ENCODE measurements around the gene GMPS.
"Not testable (repeated sequence)": the region's sequence is repeated elsewhere in the genome, so short reads cannot be mapped to it uniquely, and the experiment has no call there.

Gene GMPS

DNA sequence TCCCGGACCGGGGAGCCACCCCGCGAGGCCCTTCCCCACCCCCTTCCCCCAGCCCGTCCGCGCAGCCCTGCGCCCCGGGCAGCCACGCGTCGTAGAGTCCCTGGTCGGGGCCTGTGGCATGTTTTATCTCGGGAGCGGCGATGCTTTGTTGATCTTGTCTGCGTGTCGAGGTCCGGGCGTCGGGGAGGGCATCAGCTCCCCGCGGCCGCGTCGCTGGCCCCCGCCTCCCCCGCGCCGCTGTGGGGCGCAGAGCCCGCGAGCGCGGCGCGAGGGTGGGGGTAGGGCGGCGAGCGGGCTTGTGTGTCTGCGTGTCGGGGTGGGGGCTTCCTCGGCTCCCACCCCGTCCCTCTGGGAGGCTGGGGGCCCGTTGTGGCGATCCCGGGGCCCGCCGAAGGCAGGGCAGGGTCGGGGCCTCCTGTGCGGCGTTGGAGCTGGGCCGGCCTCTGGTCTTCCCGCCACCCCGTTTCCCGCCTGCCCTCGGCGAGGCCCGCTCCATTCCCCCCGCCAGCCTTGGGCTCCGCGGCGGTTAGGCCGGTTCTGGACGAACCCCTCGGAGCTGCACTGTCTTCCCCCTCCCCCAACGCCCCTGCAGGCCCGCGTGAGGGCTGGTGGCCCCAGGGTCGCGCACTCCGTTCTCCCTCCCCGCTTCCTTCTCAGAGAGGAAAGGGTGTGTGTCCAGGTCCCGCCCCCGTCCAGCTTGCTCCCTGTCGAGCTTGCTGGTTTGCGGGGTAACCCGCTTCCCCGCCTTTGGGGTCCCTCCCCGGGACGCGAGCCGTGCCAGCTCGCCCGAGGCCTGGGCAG lies 695 bp downstream of the GMPS start:
- no peak for DNase-seq (ENCODE audit: extremely low spot score, insufficient read length, low read depth)
- FAIRE-seq: peak; percentile 12

DNA sequence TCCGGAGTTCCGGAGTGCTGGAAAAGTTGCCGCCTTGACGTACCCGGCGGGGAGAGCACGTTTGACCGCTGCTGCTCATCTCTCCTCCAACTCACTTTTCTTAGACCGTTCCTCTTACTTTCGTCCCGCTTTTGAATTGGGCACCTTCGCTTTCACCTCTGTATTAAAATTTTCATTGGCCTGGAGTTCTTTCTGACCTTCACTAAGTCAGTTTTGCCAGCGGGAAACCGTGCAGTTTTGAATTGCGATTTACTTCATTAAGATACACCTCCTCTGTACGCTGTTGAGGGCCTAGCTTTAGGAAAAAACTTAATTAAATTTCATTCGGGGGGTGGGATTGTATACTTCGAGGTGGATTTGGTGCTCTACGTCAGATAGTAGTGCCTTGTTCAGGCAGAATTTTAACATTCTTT lies 1.3 kb downstream of the GMPS start:
- DNase-seq (ENCODE audit: extremely low spot score, insufficient read length, low read depth): no peak
- FAIRE-seq: no peak

DNA sequence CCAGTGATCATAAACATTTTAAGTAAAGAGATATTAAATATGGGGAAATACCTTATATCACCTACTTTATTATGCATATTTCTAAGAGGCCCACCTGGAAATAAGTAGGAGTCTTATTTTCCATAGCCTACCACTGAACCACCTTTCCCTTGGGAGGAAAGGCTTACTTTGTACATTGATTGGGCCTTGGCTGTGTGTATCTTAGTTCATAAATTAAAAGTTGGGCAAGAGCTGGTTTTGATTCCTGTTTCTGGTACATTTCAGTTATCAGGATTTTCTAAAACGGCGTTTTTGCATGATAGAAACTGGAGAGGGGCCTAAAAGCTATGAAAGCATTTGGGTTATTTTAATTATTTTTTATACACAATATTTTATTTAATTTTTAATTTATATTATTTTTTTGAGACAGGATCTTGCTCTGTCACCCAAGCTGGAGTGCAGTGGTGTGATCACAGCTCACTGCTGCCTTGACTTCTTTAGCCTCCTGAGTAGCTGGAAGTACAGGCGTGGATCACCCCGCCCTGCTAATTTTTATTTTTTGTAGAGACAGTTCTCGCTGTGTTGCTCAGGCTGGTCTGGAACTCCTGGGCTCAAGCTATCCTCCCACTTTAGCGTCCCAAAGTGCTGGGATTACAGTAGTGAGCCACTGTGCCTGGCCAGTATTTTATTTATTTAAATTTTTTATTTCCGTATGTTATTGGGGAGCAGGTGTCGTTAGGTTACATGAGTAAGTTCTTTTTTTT lies 2.6 kb downstream of the GMPS start:
- no peak for DNase-seq (ENCODE audit: extremely low spot score, insufficient read length, low read depth)
- FAIRE-seq: no peak

DNA sequence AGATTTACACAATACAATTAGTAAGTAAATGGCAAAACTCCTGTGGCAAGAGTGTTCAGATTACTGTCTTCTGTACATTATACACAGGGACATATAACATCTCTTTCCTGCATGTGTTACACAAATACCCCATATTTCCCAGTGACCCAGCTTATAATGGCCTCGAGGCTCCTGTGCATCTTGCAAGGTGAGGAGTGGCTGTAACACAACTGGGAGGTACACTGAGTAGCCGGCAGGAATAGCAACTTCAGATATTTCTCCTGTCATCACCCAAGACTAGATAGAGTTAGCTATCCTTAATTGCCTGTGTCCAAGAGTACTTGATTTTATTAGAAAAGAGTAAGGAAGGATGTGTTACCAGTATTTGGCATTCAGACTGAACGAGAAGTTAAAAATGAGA lies 5.6 kb downstream of the GMPS start:
- DNase-seq (ENCODE audit: extremely low spot score, insufficient read length, low read depth) (no peak), FAIRE-seq (no peak)

DNA sequence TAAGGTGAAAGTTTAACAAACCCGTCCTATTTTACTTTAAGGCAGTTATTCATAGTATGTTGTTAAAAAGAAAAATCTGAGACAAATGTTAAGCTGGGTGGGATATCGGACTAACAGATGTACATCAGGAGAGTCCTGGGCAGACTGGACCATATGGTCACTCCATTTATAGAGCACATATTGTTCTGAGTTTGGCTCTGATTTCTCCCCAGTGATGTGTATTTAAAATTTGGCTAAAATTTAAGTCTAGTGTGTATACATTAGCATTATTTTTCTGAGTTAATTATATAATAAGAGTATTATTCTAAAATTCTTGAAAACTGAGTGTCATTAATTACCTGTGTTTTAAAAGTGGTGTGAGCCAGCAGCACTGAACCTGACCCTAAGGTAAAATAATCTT lies 6.1 kb downstream of the GMPS start:
- no peak for DNase-seq (ENCODE audit: extremely low spot score, insufficient read length, low read depth)
- FAIRE-seq: no peak

DNA sequence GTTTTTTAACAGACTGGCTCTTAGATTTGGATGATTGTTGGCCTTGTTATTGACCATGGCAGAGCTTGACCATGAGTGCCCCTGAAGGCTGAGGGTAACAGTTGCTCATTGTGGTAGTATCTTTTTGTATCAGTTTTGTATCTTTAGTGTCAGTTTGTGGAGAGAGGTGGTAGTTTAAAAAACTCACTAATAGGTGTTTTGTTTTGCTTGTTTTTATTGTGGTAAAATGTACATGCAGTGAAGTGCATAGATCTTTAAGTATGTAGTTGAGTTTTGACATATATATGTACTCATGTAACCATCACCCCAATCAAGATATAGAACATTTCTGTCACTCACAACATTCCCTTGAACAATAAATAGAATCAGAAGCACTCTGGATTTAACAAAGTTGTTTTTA lies 9.8 kb downstream of the GMPS start:
- FAIRE-seq (peak; percentile 26), DNase-seq (ENCODE audit: extremely low spot score, insufficient read length, low read depth) (no peak)

DNA sequence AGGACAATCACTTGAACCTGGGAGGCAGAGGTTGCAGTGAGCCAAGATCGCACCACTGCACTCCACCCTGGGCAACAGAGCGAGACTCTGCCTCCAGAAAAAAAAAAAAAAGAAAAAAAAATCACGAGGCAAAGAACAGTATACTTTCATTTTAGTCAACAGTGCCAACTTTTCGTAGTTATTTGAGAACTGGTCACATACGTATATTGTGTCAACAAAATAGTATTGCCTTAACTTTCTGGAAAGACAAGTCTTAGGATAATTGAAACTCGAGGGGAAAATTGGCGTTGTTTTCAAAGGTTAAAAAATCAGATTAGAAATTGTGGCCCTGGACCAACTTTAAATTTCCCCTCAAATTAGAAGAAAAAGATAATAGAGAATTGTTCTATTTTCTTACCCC lies 13.8 kb downstream of the GMPS start:
- FAIRE-seq (no peak), DNase-seq (ENCODE audit: extremely low spot score, insufficient read length, low read depth) (no peak)

DNA sequence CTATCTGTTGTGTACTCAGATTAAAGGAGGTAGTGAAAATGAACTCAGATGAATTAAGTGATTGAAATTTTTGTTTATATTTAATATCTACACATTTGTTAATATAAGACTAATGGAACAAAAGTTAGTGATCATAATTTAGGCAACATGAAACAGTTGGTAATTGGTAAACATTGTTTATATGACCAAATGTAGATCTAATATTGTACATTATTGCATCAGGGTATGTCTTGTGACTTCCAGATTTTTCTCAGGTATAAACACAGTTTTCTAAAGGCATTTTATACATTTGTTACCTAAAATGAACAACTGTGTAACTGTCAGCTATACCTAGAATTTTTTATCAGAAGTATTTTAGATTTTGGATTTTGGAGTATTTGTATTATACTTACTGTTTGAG lies 14.8 kb downstream of the GMPS start:
- no peak for DNase-seq (ENCODE audit: extremely low spot score, insufficient read length, low read depth)
- FAIRE-seq: no peak

DNA sequence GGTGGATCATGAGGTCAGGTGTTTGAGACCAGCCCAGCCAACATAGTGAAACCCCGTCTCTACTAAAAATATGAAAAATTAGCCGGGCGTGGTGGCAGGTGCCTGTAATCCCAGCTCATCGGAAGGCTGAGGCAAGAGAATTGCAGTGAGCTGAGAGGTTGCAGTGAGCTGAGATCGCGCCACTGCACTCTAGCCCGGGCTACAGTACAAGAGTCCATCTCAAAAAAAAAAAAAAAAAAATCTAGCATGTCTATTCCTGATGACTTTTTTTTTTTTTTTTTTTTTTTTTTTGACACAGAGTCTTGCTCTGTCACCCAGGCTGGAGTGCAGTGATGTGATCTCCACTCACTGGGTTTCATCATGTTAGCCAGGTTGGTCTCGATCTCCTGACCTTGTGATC lies 15.9 kb downstream of the GMPS start:
- not testable (repeated sequence) for FAIRE-seq; DNase-seq (ENCODE audit: extremely low spot score, insufficient read length, low read depth)

DNA sequence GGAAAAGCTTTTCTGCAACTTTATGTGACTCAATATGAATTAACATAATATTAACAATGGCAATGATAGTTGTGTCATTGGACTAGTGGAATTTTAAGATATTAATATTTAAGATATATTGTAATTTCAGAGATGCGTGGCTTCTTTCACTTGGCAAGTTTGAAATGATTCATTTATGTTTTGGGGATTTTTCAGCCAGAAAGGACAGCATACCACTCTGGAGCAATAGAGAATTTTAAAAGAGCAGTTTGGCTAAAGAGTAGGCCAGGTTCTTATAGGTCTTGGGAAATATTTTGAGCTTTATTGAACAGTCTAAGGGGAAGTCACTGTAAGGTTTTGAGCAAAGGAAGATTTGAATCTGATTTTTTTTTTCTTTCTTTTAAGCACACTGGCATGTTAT lies 16.5 kb downstream of the GMPS start:
- FAIRE-seq: no peak

DNA sequence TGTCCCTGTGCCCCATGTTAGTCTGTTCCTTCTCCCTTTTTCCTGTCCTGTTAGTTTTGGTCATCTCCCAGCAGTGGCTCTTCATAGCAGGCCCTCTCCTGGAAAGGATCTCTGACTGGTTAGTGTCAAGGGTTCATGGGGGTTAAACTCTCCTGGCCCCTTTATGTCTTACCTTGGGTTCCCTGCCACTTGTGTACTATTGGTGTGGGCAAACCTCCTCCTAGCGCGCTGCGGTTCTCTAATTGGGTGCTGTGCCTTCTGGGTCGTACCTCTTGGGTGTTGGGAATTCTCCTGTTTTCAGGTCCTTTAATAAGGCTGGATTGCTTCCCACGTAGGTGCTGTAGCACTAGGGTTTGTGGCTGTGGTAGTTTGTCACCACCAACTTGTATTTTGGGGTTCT lies 18.8 kb downstream of the GMPS start:
- no peak for DNase-seq (ENCODE audit: extremely low spot score, insufficient read length, low read depth)
- no peak for FAIRE-seq

More for the DNA sequence above, 16.5 kb downstream of the GMPS start:
- no peak for DNase-seq (ENCODE audit: extremely low spot score, insufficient read length, low read depth)

DNA sequence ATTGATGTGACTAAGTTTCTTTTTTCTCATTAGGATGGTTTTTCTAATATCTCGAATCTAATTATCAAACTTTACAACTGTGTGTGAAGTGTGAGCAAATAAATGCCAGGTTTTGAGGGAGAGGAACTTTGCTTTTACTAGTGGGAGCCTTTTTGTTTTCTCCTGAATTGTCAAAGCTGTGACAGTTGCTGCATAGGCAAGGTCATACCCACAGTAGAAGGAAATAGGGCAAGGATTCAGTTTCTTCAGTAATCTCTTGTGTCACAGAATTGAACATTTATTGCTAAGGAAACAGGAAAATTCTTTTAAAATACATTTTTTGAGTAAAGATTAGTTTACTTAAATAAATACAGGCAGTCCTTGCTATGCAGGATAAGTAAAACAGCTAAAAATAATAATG lies 19.5 kb downstream of the GMPS start:
- FAIRE-seq (no peak), DNase-seq (ENCODE audit: extremely low spot score, insufficient read length, low read depth) (no peak)

DNA sequence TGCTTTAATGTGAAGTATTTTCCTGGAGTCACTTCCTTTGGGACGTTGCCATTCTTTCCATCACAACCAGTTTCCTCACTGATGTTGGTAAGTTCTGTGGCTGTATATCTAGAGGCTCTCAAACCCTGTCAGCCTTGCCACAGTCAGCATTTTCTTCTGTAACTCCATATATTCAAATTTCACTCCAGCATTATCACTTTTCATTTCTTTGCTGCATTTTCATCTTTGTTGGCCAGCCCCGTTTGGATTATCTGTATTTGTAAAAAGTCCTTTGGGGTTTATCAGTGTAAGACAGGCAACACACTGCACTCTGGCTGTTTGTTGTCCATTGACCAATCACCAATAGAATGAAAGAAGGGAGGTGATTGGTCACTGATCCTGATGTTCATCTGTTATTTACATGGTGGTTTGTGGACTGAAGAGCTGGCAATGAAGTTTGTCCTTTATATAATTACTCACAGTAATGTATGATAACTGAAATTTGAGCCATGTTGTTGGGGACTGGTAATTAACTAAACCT lies 20.3 kb downstream of the GMPS start:
- DNase-seq (ENCODE audit: extremely low spot score, insufficient read length, low read depth): no peak
- peak; percentile 58 for FAIRE-seq

DNA sequence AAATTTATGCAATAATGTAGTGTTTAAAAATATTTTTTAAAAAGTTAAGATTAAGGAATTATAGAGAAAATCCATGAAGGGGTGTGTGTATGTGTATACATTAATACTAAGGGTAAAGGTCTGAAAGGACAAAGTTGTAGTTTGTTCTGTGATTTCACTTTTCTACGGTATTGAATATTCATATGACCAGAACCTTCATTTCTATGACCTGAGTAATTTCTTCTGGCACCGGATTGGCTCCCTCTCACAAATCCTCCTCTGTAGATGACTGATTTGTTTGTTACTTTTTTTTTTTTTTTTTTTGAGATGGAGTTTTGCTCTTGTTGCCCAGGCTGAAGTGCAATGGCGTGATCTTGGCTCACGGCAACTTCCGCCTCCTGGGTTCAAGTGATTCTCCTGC lies 20.9 kb downstream of the GMPS start:
- DNase-seq (ENCODE audit: extremely low spot score, insufficient read length, low read depth) (no peak), FAIRE-seq (no peak)

DNA sequence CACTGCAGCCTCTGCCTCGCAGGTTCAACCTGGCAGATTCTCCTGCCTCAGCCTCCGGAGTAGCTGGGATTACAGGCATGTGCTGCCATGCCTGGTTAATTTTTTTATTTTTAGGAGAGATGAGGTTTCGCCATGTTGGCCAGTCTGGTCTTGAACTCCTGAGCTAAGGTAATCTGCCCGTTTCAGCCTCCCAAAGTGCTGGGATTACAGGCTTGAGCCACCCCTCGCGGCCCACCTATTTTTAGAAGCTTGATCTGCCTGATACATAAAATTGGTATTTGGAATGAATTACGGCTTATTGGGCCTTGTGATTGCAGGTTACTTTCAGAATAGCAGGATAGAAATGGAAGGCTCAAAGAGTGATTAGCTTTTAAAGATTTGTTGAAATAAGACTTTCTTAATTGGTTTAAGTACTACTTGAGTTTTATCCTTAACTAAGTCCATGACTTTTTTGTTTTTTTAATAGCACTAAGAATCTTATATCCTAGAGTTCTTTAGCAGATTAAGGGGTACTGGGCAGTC lies 25.0 kb downstream of the GMPS start:
- FAIRE-seq (no peak), DNase-seq (ENCODE audit: extremely low spot score, insufficient read length, low read depth) (no peak)

DNA sequence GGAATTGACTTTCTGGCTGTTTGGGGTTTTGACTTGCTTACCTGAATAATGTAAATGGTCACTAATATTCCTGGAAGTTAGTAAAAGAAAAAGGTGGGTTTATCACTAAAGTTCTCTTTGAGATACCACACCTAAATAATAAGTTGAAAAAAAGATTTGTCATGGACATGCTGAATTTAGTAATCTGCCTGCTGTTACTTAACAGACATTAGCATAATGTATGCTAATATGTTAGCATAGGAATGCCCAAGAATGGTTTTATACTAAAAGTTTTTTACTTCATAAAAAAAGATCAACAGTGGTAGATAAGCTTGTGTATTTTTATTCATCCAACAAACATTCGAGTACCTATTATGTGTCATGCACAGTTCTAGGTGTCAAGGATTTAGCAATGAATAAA lies 36.5 kb downstream of the GMPS start:
- FAIRE-seq: no peak

DNA sequence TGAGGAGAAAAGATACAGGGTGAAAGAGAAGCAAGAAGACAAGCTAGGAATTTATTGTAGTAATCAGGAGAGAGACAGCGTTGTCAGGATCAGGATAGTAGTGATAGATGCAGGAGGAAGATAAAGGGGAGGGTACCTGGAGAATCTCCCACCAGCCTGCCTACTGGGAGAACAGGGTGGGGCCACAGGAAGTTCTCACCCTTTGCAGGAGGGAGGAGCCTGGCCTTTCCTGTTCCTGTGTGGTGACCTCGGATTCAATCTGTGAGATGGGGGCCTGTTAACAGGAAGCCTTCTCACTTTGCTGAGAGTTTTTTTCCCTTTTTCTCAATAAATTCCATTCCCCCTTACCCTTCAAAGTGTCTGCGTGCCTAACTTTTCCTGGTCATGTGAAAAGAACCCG lies 37.6 kb downstream of the GMPS start:
- FAIRE-seq (no peak), DNase-seq (ENCODE audit: extremely low spot score, insufficient read length, low read depth) (no peak)

More for the DNA sequence above, 36.5 kb downstream of the GMPS start:
- no peak for DNase-seq (ENCODE audit: extremely low spot score, insufficient read length, low read depth)

DNA sequence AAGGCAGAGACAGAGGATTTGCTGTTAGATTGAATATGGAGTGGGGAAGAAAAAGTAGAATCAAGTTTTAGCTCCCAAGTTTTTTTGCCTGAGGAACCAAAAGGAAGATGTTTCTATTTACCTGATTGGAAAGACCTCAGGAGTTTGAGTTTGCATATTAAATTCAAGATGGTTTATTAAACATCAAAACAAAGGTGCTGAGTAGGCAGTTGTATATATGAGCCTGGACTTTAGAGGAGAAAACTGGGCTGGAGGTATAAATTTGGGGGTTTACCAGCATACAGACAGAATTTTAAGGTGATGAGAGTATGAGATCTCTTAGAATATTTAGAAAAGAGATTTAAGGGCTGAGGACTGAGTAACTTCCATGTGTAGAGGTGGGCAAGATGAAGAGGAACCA lies 38.2 kb downstream of the GMPS start:
- FAIRE-seq (no peak), DNase-seq (ENCODE audit: extremely low spot score, insufficient read length, low read depth) (no peak)

DNA sequence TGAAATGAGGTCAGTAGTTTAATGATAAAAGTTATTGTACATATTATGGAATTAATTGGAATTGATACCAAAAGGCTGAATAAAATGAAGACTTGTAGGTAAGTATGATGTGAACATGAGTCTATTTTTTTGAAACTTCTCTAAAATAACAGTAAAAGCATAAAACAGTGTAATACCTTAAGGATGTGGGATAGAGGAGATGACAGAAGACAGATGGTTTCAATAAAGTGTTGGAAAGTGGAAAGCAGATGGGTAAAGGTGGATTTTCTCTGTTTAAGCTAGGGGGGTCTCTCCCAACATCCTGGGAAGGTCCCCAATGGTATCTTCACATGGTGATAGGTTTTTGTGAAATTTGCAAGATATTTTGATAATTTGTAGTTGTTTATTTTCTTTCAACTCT lies 41.6 kb downstream of the GMPS start:
- FAIRE-seq (no peak), DNase-seq (ENCODE audit: extremely low spot score, insufficient read length, low read depth) (no peak)

DNA sequence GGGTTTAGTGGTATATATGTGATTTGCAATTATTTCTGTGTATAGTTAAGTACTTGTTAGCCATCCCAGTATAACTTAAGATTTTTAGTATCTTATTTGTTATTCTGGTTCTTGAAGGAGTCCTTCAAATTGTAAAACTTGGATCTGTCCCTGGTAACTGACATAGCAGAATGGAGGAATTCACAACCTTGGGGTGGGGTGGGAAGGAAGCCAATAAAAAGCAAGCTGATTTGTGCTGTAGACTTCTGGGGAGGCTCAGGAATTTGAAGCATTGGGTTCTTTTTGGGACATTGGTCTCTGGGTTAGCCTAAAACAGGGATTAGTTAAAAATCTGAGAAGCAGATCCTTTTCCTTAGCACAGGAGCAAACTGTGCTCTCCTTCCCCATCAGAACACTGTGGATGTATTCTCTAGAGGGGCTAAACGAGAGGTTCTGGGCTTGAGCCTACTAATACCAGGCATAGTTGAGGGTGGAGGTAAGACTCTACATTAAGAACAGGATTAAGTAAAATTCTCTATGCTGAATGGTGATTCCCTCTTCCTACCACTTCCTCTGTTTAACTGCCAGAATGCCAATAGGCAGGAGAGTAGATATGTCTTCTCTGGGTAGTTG lies 42.2 kb downstream of the GMPS start:
- DNase-seq (ENCODE audit: extremely low spot score, insufficient read length, low read depth) (no peak), FAIRE-seq (no peak)

DNA sequence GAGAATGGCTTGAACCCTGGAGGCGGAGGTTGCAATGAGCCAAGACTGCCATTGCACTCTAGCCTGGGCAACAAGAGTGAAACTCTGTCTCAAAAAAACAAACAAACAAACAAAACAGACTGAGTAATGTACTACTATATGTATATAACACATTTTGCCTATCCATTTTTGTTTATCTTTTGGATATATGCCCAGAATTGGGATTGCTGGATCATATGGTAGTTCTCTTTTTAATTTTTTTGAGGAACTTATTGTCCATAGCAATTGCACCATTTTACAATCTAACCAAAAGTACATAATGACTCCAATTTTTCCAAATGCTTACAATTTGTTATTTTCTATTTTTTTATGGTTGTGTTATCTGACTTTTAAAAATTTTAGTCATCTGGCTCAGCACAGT lies 47.3 kb downstream of the GMPS start:
- FAIRE-seq (no peak), DNase-seq (ENCODE audit: extremely low spot score, insufficient read length, low read depth) (no peak)

All from GM18507 (cell line).